H1 (cell line): ENCODE results near the gene USH2A. TPM values are rescaled to one million over a fixed set of nuclear protein-coding genes. Genes with fewer than 3 reads are reported as not detected.

Experiments
- CTCF ChIA-PET: fragments of 300-600 bp; sonication (Branson Sonifier 250); formaldehyde crosslinking; loops from one replicate; lab custom pipeline; 2021; ENCODE audit not compliant: partially characterized antibody; lab: Charles Lee
- POLR2A ChIA-PET: fragments of 300-600 bp; sonication (Branson Sonifier 250); formaldehyde crosslinking; loops from one replicate; lab custom pipeline; 2021; ENCODE audit warnings: inconsistent platforms; ENCODE audit not compliant: partially characterized antibody; lab: Charles Lee
- DNase-seq, 2 experiments: peaks; one replicate each; pipeline versions ENCODE4 v3.0.0 to v3.0.0-alpha.2; 2010 to 2022; ENCODE audit warnings: low spot score in 2 of 2, low read depth in 1 of 2, mixed read lengths in 1 of 2
- FAIRE-seq: peaks from 2 replicates; lab custom pipeline; 2011; peaks lifted over from hg19 to GRCh38; lab: Jason Lieb, UNC
- H2AFZ ChIP-seq: 2 replicates; pipeline ENCODE4 v1.8.1; 2012; ENCODE audit warnings: low read length, inconsistent platforms
- H2AK5ac ChIP-seq: 2 replicates; pipeline ENCODE4 v1.6.1; 2013; ENCODE audit warnings: low read depth, low read length
- H2BK120ac ChIP-seq: replicated peaks from 2 replicates; pipeline ENCODE3; 2013; ENCODE audit warnings: low read depth, low read length, inconsistent platforms
- H2BK12ac ChIP-seq: 2 replicates; pipeline ENCODE4 v1.6.1; 2013; ENCODE audit warnings: low read depth, low read length
- H2BK15ac ChIP-seq: 2 replicates; pipeline ENCODE4 v1.6.1; 2013; ENCODE audit warnings: low read length
- H2BK20ac ChIP-seq: 2 replicates; pipeline ENCODE4 v1.6.1; 2013; ENCODE audit warnings: low read length
- H2BK5ac ChIP-seq: 2 replicates; pipeline ENCODE4 v1.6.1; 2013; ENCODE audit warnings: low read depth, low read length
- H3K14ac ChIP-seq: 2 replicates; pipeline ENCODE4 v1.6.1; 2013; ENCODE audit warnings: inconsistent platforms; ENCODE audit not compliant: insufficient read length
- H3K18ac ChIP-seq: 2 replicates; pipeline ENCODE4 v1.6.1; 2013; ENCODE audit warnings: low read length; ENCODE audit errors: extremely low read depth
- H3K23ac ChIP-seq: 2 replicates; pipeline ENCODE4 v1.6.1; 2013; ENCODE audit warnings: inconsistent platforms; ENCODE audit not compliant: insufficient read length
- H3K23me2 ChIP-seq: 2 replicates; pipeline ENCODE4 v1.6.1; 2013; ENCODE audit warnings: low read depth, low read length
- H3K27ac ChIP-seq: 2 replicates; pipeline ENCODE4 v1.6.1; 2011; ENCODE audit warnings: low read depth, low read length, inconsistent platforms
- H3K27me3 ChIP-seq, 4 experiments: replicated peaks in 1 of 4; 1 replicate in 1 of 4; 2 replicates in 3 of 4; pipeline versions ENCODE4 v1.6.1 to v1.8.1; 2011 to 2013; ENCODE audit warnings: low read length in 3 of 4, mild to moderate bottlenecking in 3 of 4, inconsistent platforms in 2 of 4, mixed read lengths in 2 of 4, moderate library complexity in 1 of 4; ENCODE audit not compliant: control insufficient read depth in 3 of 4, insufficient read depth in 3 of 4; ENCODE audit errors: extremely low read depth in 1 of 4
- H3K36me3 ChIP-seq, 4 experiments: 2 replicates each; pipeline versions ENCODE4 v1.6.1 to v1.8.1; 2011 to 2013; ENCODE audit warnings: mild to moderate bottlenecking in 4 of 4, low read length in 3 of 4, moderate library complexity in 2 of 4, control low read depth in 1 of 4, inconsistent platforms in 1 of 4; ENCODE audit not compliant: insufficient read depth in 4 of 4, control insufficient read depth in 2 of 4
- H3K4ac ChIP-seq: replicated peaks from 2 replicates; pipeline ENCODE3; 2013; ENCODE audit warnings: low read length, low read depth, mixed read lengths, inconsistent platforms; ENCODE audit not compliant: insufficient read length
- H3K4me1 ChIP-seq, 4 experiments: replicated peaks in 1 of 4; 1 replicate in 1 of 4; 2 replicates in 3 of 4; pipeline versions ENCODE4 v1.6.1 to v1.8.1; 2011 to 2013; ENCODE audit warnings: low read length in 3 of 4, inconsistent platforms in 2 of 4, mixed read lengths in 1 of 4; ENCODE audit not compliant: insufficient read depth in 4 of 4, control insufficient read depth in 3 of 4
- H3K4me2 ChIP-seq, 2 experiments: 2 replicates each; pipeline versions ENCODE4 v1.6.1 to v1.8.1; 2011 to 2013; ENCODE audit warnings: low read depth in 2 of 2, low read length in 2 of 2, control low read depth in 1 of 2, inconsistent platforms in 1 of 2, mild to moderate bottlenecking in 1 of 2; ENCODE audit not compliant: insufficient read depth in 1 of 2
- H3K4me3 ChIP-seq, 4 experiments: fragments of 200-600, 300-600 bp in 1 of 4; sonication (generic), shearing (Covaris generic), sonication (Bioruptor Twin) in 1 of 4; 2 replicates each; pipeline versions ENCODE4 v1.5.1 to v1.8.1; 2011 to 2016; ENCODE audit warnings: low read length in 4 of 4, low read depth in 3 of 4, control low read depth in 2 of 4, inconsistent platforms in 2 of 4, mild to moderate bottlenecking in 2 of 4, mixed read lengths in 1 of 4, moderate library complexity in 1 of 4; ENCODE audit not compliant: insufficient read depth in 2 of 4; ENCODE audit errors: extremely low read depth in 1 of 4
- H3K56ac ChIP-seq: replicated peaks from 2 replicates; pipeline ENCODE3; 2013; ENCODE audit warnings: low read depth, mild to moderate bottlenecking, mixed read lengths, low read length, inconsistent platforms; ENCODE audit not compliant: insufficient read length
- H3K79me1 ChIP-seq: 2 replicates; pipeline ENCODE4 v1.6.1; 2013; ENCODE audit warnings: low read depth, low read length, control low read depth
- H3K79me2 ChIP-seq, 2 experiments: 2 replicates each; pipeline versions ENCODE4 v1.6.1 to v1.8.1; 2012 to 2013; ENCODE audit warnings: low read length in 2 of 2, mild to moderate bottlenecking in 2 of 2, inconsistent platforms in 1 of 2; ENCODE audit not compliant: insufficient read depth in 2 of 2, control insufficient read depth in 1 of 2
- H3K9ac ChIP-seq, 4 experiments: replicated peaks in 1 of 4; 1 replicate in 1 of 4; 2 replicates in 3 of 4; pipeline versions ENCODE4 v1.6.1 to v1.8.1; 2011 to 2013; ENCODE audit warnings: low read depth in 3 of 4, low read length in 3 of 4, control low read depth in 2 of 4, mild to moderate bottlenecking in 2 of 4, moderate library complexity in 2 of 4, inconsistent platforms in 1 of 4; ENCODE audit errors: extremely low read depth in 1 of 4
- H3K9me3 ChIP-seq, 2 experiments: 2 replicates each; pipeline versions ENCODE4 v1.6.1 to v1.8.1; 2012 to 2013; ENCODE audit warnings: mild to moderate bottlenecking in 2 of 2, moderate library complexity in 2 of 2, control low read depth in 1 of 2, inconsistent platforms in 1 of 2, low read depth in 1 of 2, low read length in 1 of 2, mixed read lengths in 1 of 2; ENCODE audit not compliant: insufficient read depth in 2 of 2
- H4K20me1 ChIP-seq, 2 experiments: replicated peaks in 1 of 2; 2 replicates each; pipeline versions ENCODE3 to v1.8.1; 2011 to 2013; ENCODE audit warnings: inconsistent platforms in 2 of 2, low read length in 2 of 2, mild to moderate bottlenecking in 1 of 2; ENCODE audit not compliant: insufficient read depth in 2 of 2, control insufficient read depth in 1 of 2
- H4K5ac ChIP-seq: 2 replicates; pipeline ENCODE4 v1.6.1; 2013; ENCODE audit warnings: low read length, low read depth, mixed read lengths, inconsistent platforms; ENCODE audit not compliant: insufficient read length
- H4K8ac ChIP-seq: 2 replicates; pipeline ENCODE4 v1.8.0; 2013; ENCODE audit warnings: mild to moderate bottlenecking, moderate library complexity, low read length, inconsistent platforms; ENCODE audit not compliant: insufficient read depth; ENCODE audit errors: extremely low read depth
- H4K91ac ChIP-seq: replicated peaks from 2 replicates; pipeline ENCODE3; 2013; ENCODE audit warnings: low read length, mixed read lengths, inconsistent platforms; ENCODE audit not compliant: insufficient read length
- ASH2L ChIP-seq: fragments of 200-600, 300-600 bp; sonication (generic); IDR thresholded peaks from one replicate; pipeline ENCODE4 v1.7.1; 2017; ENCODE audit warnings: low read length
- EP300 ChIP-seq, 2 experiments: IDR thresholded peaks; 1 replicate in 1 of 2; 2 replicates in 1 of 2; pipeline ENCODE4 v1.6.1; 2011 to 2012; ENCODE audit warnings: low read depth in 2 of 2, low read length in 2 of 2, mild to moderate bottlenecking in 2 of 2, borderline replicate concordance in 1 of 2, inconsistent platforms in 1 of 2, moderate library complexity in 1 of 2
- GTF2F1 ChIP-seq: IDR thresholded peaks from 2 replicates; pipeline ENCODE4 v1.6.1; 2012; ENCODE audit warnings: low read depth, low read length, improper control_type of control experiment, borderline replicate concordance
- JUND ChIP-seq: IDR thresholded peaks from 2 replicates; pipeline ENCODE4 v1.6.1; 2011; ENCODE audit warnings: mild to moderate bottlenecking, improper control_type of control experiment, low read length
- NANOG ChIP-seq: IDR thresholded peaks from 2 replicates; pipeline ENCODE4 v1.6.1; 2011; ENCODE audit warnings: low read length, low read depth, mild to moderate bottlenecking, inconsistent platforms; ENCODE audit not compliant: insufficient read depth, poor library complexity, severe bottlenecking
- PHF8 ChIP-seq: fragments of 200-600 bp; sonication (generic); conservative IDR thresholded peaks from 2 replicates; pipeline ENCODE4 v1.7.1; 2012; ENCODE audit warnings: low read depth, mild to moderate bottlenecking, inconsistent platforms, low read length, moderate library complexity
- POU5F1 ChIP-seq: IDR thresholded peaks from 2 replicates; pipeline ENCODE4 v1.6.1; 2011; ENCODE audit warnings: low read depth, mild to moderate bottlenecking, low read length, moderate library complexity
- RNF2 ChIP-seq: fragments of 200-900, 300-1000 bp; sonication (generic); IDR thresholded peaks from 2 replicates; pipeline ENCODE4 v1.7.1; 2016; ENCODE audit warnings: borderline replicate concordance, low read depth, mild to moderate bottlenecking, antibody characterized with exemption, low read length; ENCODE audit not compliant: poor library complexity, severe bottlenecking; ENCODE audit errors: missing control alignments
- WGBS, 2 experiments: shearing (Covaris generic) in 1 of 2; methylation state at CpG; one replicate each; pipeline versions ENCODE4 v1.1.6 to v1.1.7; 2013 to 2015; ENCODE audit warnings: low lambda C conversion rate in 2 of 2, mixed read lengths in 2 of 2, inconsistent platforms in 1 of 2, low coverage in 1 of 2, missing lambda C conversion rate in 1 of 2; ENCODE audit not compliant: insufficient replicate concordance in 2 of 2, insufficient coverage in 1 of 2, insufficient read length in 1 of 2; ENCODE audit errors: extremely low coverage in 1 of 2, missing lambda C conversion rate in 1 of 2; 5-methylcytosine and 5-hydroxymethylcytosine counted together
- polyA plus RNA-seq, 7 experiments: library from polyadenylated mRNA; depleted of rRNA in 3 of 7; stranded (reverse) in 5 of 7; unstranded in 2 of 7; fragments of >200 nt in 5 of 7; fragments of 200-250 nt in 2 of 7; gene quantifications; 1 replicate in 5 of 7; 2 replicates in 1 of 7; 4 replicates in 1 of 7; pipeline versions ENCODE4 v1.2.1 to v1.2.3, GENCODE V29; 2011 to 2013; ENCODE audit warnings: missing spikeins in 2 of 7, mixed read lengths in 2 of 7
- total RNA-seq: library from RNA; stranded (reverse); fragmentation: NEBNext Ultra II Directional; extraction: Animal tissue kit (Norgen Biotek cat#: 25700); gene quantifications from 2 replicates; pipeline ENCODE4 v1.2.1, GENCODE V29; 2021
- TF ChIP-seq, protein P1 (sequence below): IDR thresholded peaks from 2 replicates; pipeline ENCODE4 v1.6.1; 2011; ENCODE audit warnings: low read length, improper control_type of control experiment

Gene USH2A
- total and polyA plus RNA-seq, 2 of the 8 experiments (the other 6 are each of a cell fraction or from before 2014, with no cell fraction given) = 0.02 to 0.17 TPM

DNA sequence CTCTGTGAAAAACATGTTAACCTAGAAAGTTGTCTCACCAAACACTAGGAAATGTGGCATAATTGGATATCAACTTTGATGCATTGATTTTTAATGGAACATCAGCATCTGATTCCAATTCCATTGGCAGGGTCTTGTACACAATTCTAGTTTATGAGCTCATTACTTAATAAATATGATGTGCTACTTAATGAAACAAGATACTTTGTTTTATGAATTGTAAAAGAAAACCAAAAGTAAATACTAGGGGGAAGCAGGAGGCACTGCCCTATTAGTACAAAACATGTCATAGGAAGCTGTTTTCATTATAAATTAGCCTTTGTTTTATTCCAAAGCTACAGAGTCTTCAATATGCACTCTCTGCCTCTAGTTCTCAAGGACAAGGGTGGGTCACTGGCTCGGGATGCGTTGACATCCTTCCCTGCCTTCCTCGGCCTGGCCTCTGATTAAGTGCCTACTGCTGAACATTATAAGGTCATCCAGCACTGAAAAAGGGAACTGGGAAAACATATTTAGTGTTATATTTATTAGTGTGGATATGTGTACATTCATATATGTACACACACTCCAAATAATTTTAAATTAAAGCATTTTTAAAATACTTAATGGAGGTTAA, 185.2 kb downstream of the USH2A start:
- Histone ChIP-seq H3K4me3 (no peak overlapping the region), H3K79me1 (no peaks in the 10 kb centered on the region), H3K9me3 (no peaks in the 10 kb centered on the region), H3K27ac (no peak overlapping the region), H2BK15ac (no peak overlapping the region), H3K4me2 (no peak overlapping the region), H2AK5ac (no peak overlapping the region), H3K56ac (no peak overlapping the region), H2AFZ (no peak overlapping the region), H3K14ac (no peak overlapping the region), H4K5ac (no peak overlapping the region), H3K23ac (no peak overlapping the region), H2BK12ac (no peak overlapping the region), H4K20me1 (no peaks in the 10 kb centered on the region), H3K79me2 (no peaks in the 10 kb centered on the region), H3K23me2 (no peaks in the 10 kb centered on the region), H2BK5ac (no peak overlapping the region), H2BK20ac (no peak overlapping the region), H3K9ac (no peak overlapping the region), H2BK120ac (no peak overlapping the region), H3K18ac (no peak overlapping the region), H3K36me3 (no peaks in the 10 kb centered on the region), H3K4ac (no peak overlapping the region), H4K91ac (no peak overlapping the region), H4K8ac (no peak overlapping the region), H3K27me3 (no peaks in the 10 kb centered on the region), H3K4me1 (no peaks in the 10 kb centered on the region)
- ChIA-PET POLR2A (no interaction called here), CTCF (no interaction called here)
- WGBS, 2 experiments = 88% methylated on average over 3 of the region's 3 CpGs; no CpG with 5 or more reads in 1 of the 2 experiments
- TF ChIP-seq EP300 (IDR thresholded peaks at IDR 0.05; ENCODE audit: borderline replicate concordance in 1 of 2, low read depth in 2 of 2, low read length in 2 of 2) (no peak), JUND (no peak), POU5F1 (no peak), PHF8 (no peak), GTF2F1 (no peak), RNF2 (no peak), NANOG (no peak), ASH2L (no peak)
- TF ChIP-seq, protein P1, sequence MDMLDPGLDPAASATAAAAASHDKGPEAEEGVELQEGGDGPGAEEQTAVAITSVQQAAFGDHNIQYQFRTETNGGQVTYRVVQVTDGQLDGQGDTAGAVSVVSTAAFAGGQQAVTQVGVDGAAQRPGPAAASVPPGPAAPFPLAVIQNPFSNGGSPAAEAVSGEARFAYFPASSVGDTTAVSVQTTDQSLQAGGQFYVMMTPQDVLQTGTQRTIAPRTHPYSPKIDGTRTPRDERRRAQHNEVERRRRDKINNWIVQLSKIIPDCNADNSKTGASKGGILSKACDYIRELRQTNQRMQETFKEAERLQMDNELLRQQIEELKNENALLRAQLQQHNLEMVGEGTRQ = no peak
- DNase-seq (no peak), FAIRE-seq (no peak)
